Astrocyte of the cerebellum (primary cell): Measurements from ENCODE around the gene UGP2.

ENCODE experiments used
- DNase-seq: peaks from one replicate; pipeline ENCODE4 v3.0.0-alpha.2; 2011; ENCODE audit warnings: low read depth
- H3K4me3 ChIP-seq: 2 replicates; pipeline ENCODE4 v1.5.1; 2011; ENCODE audit warnings: mild to moderate bottlenecking, low read depth, low read length, moderate library complexity
- CTCF ChIP-seq: IDR thresholded peaks from 2 replicates; pipeline ENCODE4 v1.5.1; 2012; ENCODE audit warnings: low read length, low read depth, moderate library complexity, mild to moderate bottlenecking; ENCODE audit errors: missing control alignments
- in situ Hi-C: cut with HindIII; loops from 2 replicates; pipeline ENCODE4 v1.10.0; 2017; ENCODE audit warnings: low sequenced_read_pairs

Gene UGP2

GRCh38 chr2:63888490-63889402 is 47.0 kb downstream of the UGP2 start:
- TF ChIP-seq CTCF: peak; percentile 84
- in situ Hi-C loops: no loop called here
- peak; percentile 31 for DNase-seq
- no peak overlapping the region for H3K4me3 ChIP-seq

DNA sequence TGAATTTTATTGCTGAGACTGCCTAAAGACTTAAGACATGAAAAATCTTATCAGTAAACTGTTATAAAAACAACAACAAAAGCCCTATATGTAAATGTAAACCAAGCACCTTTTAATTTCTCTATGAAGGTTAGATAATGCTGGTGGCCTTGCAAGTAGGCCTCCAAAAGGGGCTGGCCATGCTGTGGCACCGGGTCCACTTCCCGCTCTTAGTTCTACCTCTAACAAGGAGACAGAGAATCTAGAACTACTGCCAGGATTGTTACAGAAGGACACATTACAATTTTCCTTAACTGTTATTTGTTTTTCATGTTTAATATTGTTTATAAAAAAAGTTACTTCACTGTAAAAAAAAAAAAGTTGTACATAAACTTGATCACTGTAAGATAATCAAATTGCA is 49.0 kb downstream of the UGP2 start:
- in situ Hi-C loops: no loop called here
- H3K4me3 ChIP-seq: no peak overlapping the region
- TF ChIP-seq CTCF: no peak
- no peak for DNase-seq

DNA sequence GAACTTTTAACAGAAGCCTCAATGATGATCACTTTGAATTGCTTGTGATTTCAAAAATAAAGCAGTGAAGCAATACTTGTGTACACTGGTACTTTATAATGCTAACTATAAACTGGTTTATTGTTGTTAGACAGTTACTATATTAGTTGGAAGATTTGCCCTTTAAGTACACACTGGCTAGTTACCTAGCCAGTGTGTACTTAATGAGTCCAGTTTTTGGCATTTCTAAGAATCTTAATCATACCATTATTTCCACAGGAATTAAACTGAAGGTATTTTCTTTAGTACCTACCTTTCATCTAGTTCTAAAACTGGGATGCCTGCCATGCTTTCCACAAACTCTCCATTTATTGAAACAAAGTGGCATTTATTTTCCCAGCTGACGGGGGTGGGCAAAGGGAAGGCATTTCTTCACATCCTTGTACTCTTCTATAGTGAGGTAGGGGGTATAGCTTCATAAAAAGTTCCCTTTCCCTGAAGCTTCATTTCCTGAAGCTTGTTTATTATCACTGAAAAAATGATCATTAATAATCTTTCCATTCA is 49.9 kb downstream of the UGP2 start:
- DNase-seq: no peak
- no peak overlapping the region for H3K4me3 ChIP-seq
- in situ Hi-C loops: no loop called here
- TF ChIP-seq CTCF: no peak

- DNase-seq: no peak
- no peak for TF ChIP-seq CTCF
- in situ Hi-C loops: no loop called here
- H3K4me3 ChIP-seq: no peak overlapping the region
Measured at GRCh38 chr2:63893163-63893562, 51.5 kb downstream of the UGP2 start.

GRCh38 chr2:63894167-63894566 is 52.5 kb downstream of the UGP2 start:
- in situ Hi-C loops: no loop called here
- no peak overlapping the region for H3K4me3 ChIP-seq
- TF ChIP-seq CTCF: no peak
- DNase-seq: no peak

- in situ Hi-C loops: no loop called here
- DNase-seq: no peak
- H3K4me3 ChIP-seq: no peak overlapping the region
- TF ChIP-seq CTCF: no peak
Measured at GRCh38 chr2:63898839-63899238, 57.1 kb downstream of the UGP2 start.
